Activated T-cell treated with anti-CD3 and anti-CD28 coated beads, Interleukin-2, amount 50 U/mL, for 72 hours (primary cell): ENCODE data around the gene SLC12A4. TPM values are rescaled to one million over a fixed set of nuclear protein-coding genes. Genes with fewer than 3 reads are reported as not detected.
A peak's percentile ranks its signal among the peaks of the same experiment; 100 is the strongest.

Source experiments
- ATAC-seq, 2 donors: fragments of 150-1000 bp; cut with Tn5 transposase; replicated peaks in 1 of 2; 2 replicates each; pipeline ENCODE4 v1.10.0; 2021; ENCODE audit warnings: moderate library complexity in 2 of 2, mild to moderate bottlenecking in 1 of 2
- DNase-seq, 2 donors: peaks; one replicate each; pipeline ENCODE4 v3.0.0; 2021 to 2022; ENCODE audit warnings: mixed read lengths in 1 of 2
- H3K27ac Mint-ChIP-seq: one replicate; pipeline ENCODE4 v1.8.0; 2022; ENCODE audit warnings: mild to moderate bottlenecking, moderate library complexity, mixed read lengths
- H3K27me3 Mint-ChIP-seq: one replicate; pipeline ENCODE4 v1.8.0; 2022; ENCODE audit warnings: low read depth, mixed read lengths
- H3K36me3 Mint-ChIP-seq, 2 donors: one replicate each; pipeline ENCODE4 v1.8.0; 2022; ENCODE audit warnings: mixed read lengths in 2 of 2, mild to moderate bottlenecking in 1 of 2; ENCODE audit not compliant: insufficient read depth in 2 of 2
- H3K4me1 Mint-ChIP-seq: one replicate; pipeline ENCODE4 v1.8.0; 2022; ENCODE audit warnings: low read depth, mixed read lengths
- H3K4me3 Mint-ChIP-seq, 2 donors: one replicate each; pipeline ENCODE4 v1.8.0; 2022; ENCODE audit warnings: mild to moderate bottlenecking in 2 of 2, mixed read lengths in 2 of 2, moderate library complexity in 2 of 2
- H3K9me3 Mint-ChIP-seq, 2 donors: one replicate each; pipeline ENCODE4 v1.8.0; 2022; ENCODE audit warnings: mixed read lengths in 2 of 2
- total RNA-seq, 2 donors: library from RNA; stranded (reverse); gene quantifications; one replicate each; pipeline ENCODE4 v1.2.3, GENCODE V29; 2022

SLC12A4 gene
- total RNA-seq, 2 donors from 2014 or later: 32.6 to 34.7 TPM

- Mint-ChIP-seq H3K4me3 (no peak overlapping the region), H3K9me3 (no peaks in the 10 kb centered on the region), H3K27ac (no peak overlapping the region), H3K27me3 (no peaks in the 10 kb centered on the region), H3K36me3 (peaks cover 8 to 10% of the 10 kb centered on the region in 2 donors), H3K4me1 (peaks cover 26% of the 10 kb centered on the region)
- no peak for ATAC-seq
- DNase-seq: no peak
Observed at GRCh38 chr16:67964477-67965131, 3.8 kb downstream of the SLC12A4 start.

GRCh38 chr16:67963662-67964321 lies 4.6 kb downstream of the SLC12A4 start:
- Mint-ChIP-seq H3K4me1 (peaks cover 18% of the 10 kb centered on the region), H3K27me3 (no peaks in the 10 kb centered on the region), H3K27ac (no peak overlapping the region), H3K36me3 (peaks cover 8 to 10% of the 10 kb centered on the region in 2 donors), H3K9me3 (no peaks in the 10 kb centered on the region), H3K4me3 (no peak overlapping the region)
- no peak for DNase-seq
- ATAC-seq: no peak

GRCh38 chr16:67963292-67963661 lies 5.2 kb downstream of the SLC12A4 start:
- no peaks in the 10 kb centered on the region for H3K9me3 Mint-ChIP-seq
- ATAC-seq (no peak), DNase-seq (no peak)
- no peak overlapping the region for H3K27ac Mint-ChIP-seq
- H3K4me3 Mint-ChIP-seq: no peak overlapping the region
- H3K27me3 Mint-ChIP-seq: no peaks in the 10 kb centered on the region
- peaks cover 18% of the 10 kb centered on the region for H3K4me1 Mint-ChIP-seq
- H3K36me3 Mint-ChIP-seq: peaks cover 8 to 10% of the 10 kb centered on the region in 2 donors

- no peak for ATAC-seq
- no peaks in the 10 kb centered on the region for H3K27me3 Mint-ChIP-seq
- no peak overlapping the region for H3K27ac Mint-ChIP-seq
- H3K36me3 Mint-ChIP-seq: peaks cover 3 to 8% of the 10 kb centered on the region in 2 donors
- no peaks in the 10 kb centered on the region for H3K9me3 Mint-ChIP-seq
- no peak overlapping the region for H3K4me3 Mint-ChIP-seq
- DNase-seq: no peak
- peaks cover 10% of the 10 kb centered on the region for H3K4me1 Mint-ChIP-seq
Observed at GRCh38 chr16:67962135-67962534, 6.3 kb downstream of the SLC12A4 start.

GRCh38 chr16:67961551-67961957 lies 6.9 kb downstream of the SLC12A4 start:
- no peaks in the 10 kb centered on the region for H3K27me3 Mint-ChIP-seq
- no peak for DNase-seq
- ATAC-seq: no peak
- peaks cover 4% of the 10 kb centered on the region for H3K4me1 Mint-ChIP-seq
- peaks cover 2 to 8% of the 10 kb centered on the region in 2 donors for H3K36me3 Mint-ChIP-seq
- no peak overlapping the region for H3K27ac Mint-ChIP-seq
- no peak overlapping the region for H3K4me3 Mint-ChIP-seq
- H3K9me3 Mint-ChIP-seq: no peaks in the 10 kb centered on the region

GRCh38 chr16:67959536-67960329 lies 8.7 kb downstream of the SLC12A4 start:
- DNase-seq (no peak), ATAC-seq (no peak)
- no peaks in the 10 kb centered on the region for H3K9me3 Mint-ChIP-seq
- H3K36me3 Mint-ChIP-seq: peaks cover 2 to 8% of the 10 kb centered on the region in 2 donors
- no peaks in the 10 kb centered on the region for H3K27me3 Mint-ChIP-seq
- H3K4me1 Mint-ChIP-seq: no peaks in the 10 kb centered on the region
- no peak overlapping the region for H3K27ac Mint-ChIP-seq
- no peak overlapping the region for H3K4me3 Mint-ChIP-seq

- no peak overlapping the region for H3K4me3 Mint-ChIP-seq
- no peak for ATAC-seq
- H3K4me1 Mint-ChIP-seq: no peaks in the 10 kb centered on the region
- DNase-seq: no peak
- H3K27ac Mint-ChIP-seq: no peak overlapping the region
- H3K36me3 Mint-ChIP-seq: peaks cover 0 to 5% of the 10 kb centered on the region in 2 donors
- no peaks in the 10 kb centered on the region for H3K27me3 Mint-ChIP-seq
- no peaks in the 10 kb centered on the region for H3K9me3 Mint-ChIP-seq
Observed at GRCh38 chr16:67957622-67958021, 10.8 kb downstream of the SLC12A4 start.

- Mint-ChIP-seq H3K9me3 (no peaks in the 10 kb centered on the region), H3K4me3 (no peak overlapping the region), H3K27me3 (no peaks in the 10 kb centered on the region), H3K4me1 (no peaks in the 10 kb centered on the region), H3K36me3 (no peaks in the 10 kb centered on the region), H3K27ac (no peak overlapping the region)
- ATAC-seq: no peak
- DNase-seq: no peak
Observed at GRCh38 chr16:67954421-67955196, 13.8 kb downstream of the SLC12A4 start.

GRCh38 chr16:67953641-67954375 lies 14.6 kb downstream of the SLC12A4 start:
- no peaks in the 10 kb centered on the region for H3K36me3 Mint-ChIP-seq
- H3K27ac Mint-ChIP-seq: peak overlapping the region; percentile 19
- no peak for ATAC-seq
- no peaks in the 10 kb centered on the region for H3K9me3 Mint-ChIP-seq
- DNase-seq: no peak
- no peaks in the 10 kb centered on the region for H3K4me1 Mint-ChIP-seq
- no peak overlapping the region for H3K4me3 Mint-ChIP-seq
- no peaks in the 10 kb centered on the region for H3K27me3 Mint-ChIP-seq

GRCh38 chr16:67951485-67951884 lies 17.0 kb downstream of the SLC12A4 start:
- Mint-ChIP-seq H3K36me3 (no peaks in the 10 kb centered on the region), H3K27me3 (no peaks in the 10 kb centered on the region), H3K4me1 (no peaks in the 10 kb centered on the region), H3K4me3 (no peak overlapping the region), H3K9me3 (no peaks in the 10 kb centered on the region), H3K27ac (no peak overlapping the region)
- no peak for ATAC-seq
- DNase-seq: no peak

- H3K4me1 Mint-ChIP-seq: no peaks in the 10 kb centered on the region
- H3K27ac Mint-ChIP-seq: no peak overlapping the region
- no peaks in the 10 kb centered on the region for H3K27me3 Mint-ChIP-seq
- ATAC-seq (no peak), DNase-seq (no peak)
- H3K9me3 Mint-ChIP-seq: no peaks in the 10 kb centered on the region
- no peaks in the 10 kb centered on the region for H3K36me3 Mint-ChIP-seq
- H3K4me3 Mint-ChIP-seq: no peak overlapping the region
Observed at GRCh38 chr16:67950335-67950843, 18.0 kb downstream of the SLC12A4 start.

- Mint-ChIP-seq H3K4me1 (no peaks in the 10 kb centered on the region), H3K36me3 (no peaks in the 10 kb centered on the region), H3K27ac (no peak overlapping the region), H3K9me3 (no peaks in the 10 kb centered on the region), H3K4me3 (no peak overlapping the region), H3K27me3 (no peaks in the 10 kb centered on the region)
- DNase-seq (no peak), ATAC-seq (no peak)
Observed at GRCh38 chr16:67949645-67950044, 18.8 kb downstream of the SLC12A4 start.
